GM18517 (cell line): ENCODE data around the gene TRIO.

Source experiments
- ATAC-seq: cut with Tn5 transposase; IDR thresholded peaks from one replicate; pipeline ENCODE4 v1.9.1; 2021; ENCODE audit warnings: mild to moderate bottlenecking, moderate library complexity; ENCODE audit not compliant: unreplicated experiment

TRIO gene

DNA sequence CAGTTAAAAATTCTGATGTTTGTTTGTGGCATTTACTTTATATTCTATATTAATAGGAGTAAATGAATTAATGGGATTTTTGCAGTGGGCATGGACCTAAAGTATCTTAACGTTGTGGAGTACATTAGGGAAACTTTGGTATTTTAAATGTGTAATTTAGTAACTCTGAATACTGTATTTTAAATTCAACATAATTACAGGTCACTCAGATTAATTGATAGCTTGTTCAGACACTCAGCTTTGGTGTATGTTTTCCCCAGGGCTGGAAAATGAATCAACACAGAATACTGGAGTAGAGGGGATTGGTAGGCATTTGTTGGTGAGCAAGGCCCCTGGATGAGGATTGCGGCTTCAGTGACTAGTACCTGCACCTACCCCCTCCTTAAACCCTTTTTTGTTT, 117.5 kb downstream of the TRIO start:
- ATAC-seq: no peak

DNA sequence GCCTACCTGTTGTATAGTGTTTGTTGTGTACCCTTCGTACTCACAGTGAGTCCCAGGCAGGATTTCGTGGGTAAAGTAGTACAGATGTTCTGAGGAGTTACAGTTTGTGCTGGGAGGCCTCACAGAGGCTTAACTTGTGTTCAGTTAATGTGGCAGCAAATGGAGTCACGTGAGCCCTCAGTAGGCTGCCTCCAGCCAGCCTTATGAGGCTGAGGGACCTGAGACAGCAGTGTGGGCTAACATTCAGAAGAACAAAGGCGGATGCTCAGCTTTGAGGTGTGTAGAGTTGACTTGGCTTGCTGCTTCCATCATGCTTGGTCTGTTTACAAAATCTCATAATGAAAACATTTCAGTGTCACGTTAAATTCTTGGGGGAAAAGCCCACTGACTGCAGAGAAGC, 118.1 kb downstream of the TRIO start:
- ATAC-seq: no peak

GRCh38 chr5:14261856-14262611, 118.9 kb downstream of the TRIO start:
- no peak for ATAC-seq

DNA sequence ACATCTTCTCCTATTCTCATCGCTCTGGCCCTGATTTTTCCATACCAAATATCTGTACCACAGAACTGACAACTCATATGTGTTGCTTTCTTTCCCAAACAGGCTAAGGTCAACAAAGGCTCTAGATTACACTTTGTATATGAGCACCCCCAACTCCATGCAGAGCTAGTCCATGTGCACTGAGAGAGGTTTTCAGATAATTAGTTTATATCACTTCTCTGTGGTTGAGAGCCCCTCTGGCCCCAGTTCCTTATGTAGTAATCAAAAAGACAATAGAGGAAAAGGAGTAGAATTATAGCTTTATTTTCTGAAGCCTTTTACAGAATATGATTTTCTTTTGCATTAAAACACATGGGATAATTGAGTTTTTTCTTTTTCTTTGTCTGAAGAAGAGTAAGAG, 120.0 kb downstream of the TRIO start:
- no peak for ATAC-seq

GRCh38 chr5:14263699-14264098, 120.6 kb downstream of the TRIO start:
- ATAC-seq: no peak

DNA sequence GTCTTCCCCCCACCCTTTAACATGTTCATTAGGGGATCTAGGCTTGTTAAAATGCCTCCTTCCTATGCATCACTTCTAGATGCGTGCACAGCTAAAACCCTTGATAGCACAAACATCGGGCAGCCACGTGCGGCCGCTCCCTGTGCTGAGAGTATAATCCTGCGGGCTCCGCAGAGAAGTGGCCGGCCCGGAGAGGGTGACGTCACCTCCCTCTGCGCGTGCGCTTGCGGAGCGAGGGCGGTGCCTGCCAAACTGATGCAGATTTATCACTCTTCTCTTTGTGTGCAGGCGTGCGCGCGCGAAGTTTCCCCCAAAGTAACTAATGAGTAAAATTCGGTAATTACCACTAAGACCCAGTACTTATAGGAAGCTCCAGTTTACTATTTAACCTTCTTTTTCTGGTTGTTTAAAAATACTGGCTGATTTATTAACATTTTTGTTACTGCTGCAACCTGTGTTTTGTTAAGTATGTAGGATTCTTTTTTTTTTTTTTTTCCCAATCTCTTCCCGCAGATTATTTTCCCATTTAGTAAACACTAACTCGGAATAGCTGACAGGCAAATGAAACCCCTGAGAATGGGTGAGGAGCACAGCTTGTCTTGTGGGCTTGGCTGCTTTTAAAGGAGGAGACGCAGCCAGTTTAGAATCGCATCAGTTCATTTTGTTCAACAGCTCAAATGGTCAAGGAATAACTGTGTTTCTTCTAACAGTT, 121.6 kb downstream of the TRIO start:
- ATAC-seq: peak; percentile 77

DNA sequence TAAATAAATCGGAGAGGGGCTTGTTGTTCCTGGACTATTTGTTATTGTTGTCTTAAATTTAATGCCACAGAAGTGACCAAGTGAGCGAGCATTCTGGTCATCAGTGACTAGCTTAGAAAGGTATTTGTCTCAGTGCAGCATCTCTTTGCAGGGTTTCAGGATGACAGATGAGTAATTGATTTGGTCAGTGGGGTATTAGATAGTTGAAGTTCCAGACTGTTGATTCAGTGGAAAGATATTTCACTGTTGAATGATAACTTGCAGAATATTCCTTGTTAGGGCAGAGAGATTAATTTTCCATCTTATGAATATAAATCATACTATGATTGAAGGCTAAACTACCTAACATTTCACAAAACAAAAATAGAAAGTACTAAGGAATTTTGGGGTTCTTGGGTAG, 122.4 kb downstream of the TRIO start:
- no peak for ATAC-seq

- no peak for ATAC-seq
These were observed 123.0 kb downstream of the TRIO start for GRCh38 chr5:14266171-14266570.

DNA sequence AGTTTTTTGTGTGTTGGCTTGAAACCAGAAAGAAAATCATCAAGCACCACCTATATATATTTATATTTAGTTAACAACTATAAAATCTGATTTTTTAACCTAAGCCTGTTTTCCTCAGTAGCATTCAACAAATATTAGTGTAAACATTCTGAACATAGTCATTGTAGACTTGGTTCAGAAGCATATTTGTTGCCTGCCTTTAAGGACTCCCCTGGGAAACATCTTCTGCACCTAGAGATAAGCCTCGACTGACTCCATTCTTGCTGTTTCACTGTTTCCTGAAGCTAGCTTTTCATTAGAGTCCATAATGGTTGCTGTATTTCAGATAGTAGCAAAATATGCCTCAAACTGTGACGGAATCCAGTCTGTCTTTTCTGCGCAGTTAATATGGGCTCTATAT, 123.5 kb downstream of the TRIO start:
- ATAC-seq: no peak

DNA sequence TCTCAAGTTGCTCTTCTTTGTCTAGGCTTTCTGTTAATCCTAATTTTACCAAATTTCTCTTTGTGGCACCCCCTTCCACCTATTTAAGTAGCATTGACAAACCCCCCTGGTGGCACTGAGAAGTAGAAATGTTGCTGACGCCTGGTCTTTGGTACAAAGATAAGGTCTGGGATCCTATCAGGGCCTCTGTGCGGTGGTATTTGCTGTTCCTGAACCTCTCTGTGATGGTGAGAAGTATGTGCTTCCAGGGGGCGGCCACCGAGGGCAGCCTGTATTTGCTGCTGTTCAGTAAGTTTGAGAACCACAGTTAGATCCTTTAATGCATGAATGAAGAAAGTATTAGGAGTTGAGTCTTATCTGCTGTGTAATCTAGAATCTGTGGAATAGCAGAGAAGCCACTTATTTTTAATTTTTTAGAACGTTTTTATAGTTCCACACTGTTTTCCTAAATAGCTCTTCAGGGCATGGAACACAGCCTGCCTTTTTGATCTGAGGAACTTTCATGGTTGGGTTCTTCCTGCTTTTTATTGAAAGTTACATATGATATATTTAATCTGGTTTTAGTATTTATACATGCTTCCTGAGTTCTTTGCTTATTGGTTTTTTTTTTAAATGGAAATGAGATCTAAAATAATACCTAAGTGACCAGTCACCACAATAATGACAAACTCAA, 124.2 kb downstream of the TRIO start:
- no peak for ATAC-seq

DNA sequence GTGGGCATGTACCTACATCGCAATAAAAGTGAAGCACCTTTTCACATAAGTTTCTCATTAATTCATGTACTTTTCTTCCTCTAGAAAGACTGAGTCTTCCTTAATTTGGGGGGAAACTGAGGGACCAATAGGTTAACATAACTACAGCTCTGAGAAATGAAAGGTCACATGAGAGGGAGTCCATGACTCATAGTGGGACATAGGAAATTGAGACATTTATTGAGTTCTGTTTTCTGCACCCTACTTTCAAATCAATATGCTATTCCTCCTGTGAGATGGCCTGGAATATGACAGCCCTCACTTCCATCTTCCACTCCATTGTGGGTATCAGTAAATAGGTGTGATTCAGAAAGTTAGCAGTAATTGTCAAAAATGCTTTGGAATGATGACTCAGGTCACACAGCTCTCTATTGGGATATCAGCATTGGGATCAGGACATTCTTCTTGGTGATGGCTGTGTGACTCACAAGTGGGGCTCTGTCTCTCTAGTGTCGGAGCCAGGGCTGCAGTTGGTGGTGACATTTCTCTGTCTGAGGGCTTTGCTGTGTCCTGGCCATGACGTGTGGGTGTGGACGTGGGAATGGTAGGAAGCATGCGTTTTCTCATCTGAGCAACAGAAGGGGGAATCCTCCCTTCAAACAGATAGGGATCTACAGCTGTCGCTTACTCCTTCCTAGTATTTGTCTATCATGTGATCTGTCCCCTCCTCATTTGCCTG, 125.0 kb downstream of the TRIO start:
- ATAC-seq: no peak

GRCh38 chr5:14268738-14269137, 125.6 kb downstream of the TRIO start:
- no peak for ATAC-seq

- ATAC-seq: no peak
These were observed 126.3 kb downstream of the TRIO start for GRCh38 chr5:14269395-14269794.

GRCh38 chr5:14270209-14270702, 127.1 kb downstream of the TRIO start:
- ATAC-seq: peak; percentile 49

- ATAC-seq: no peak
These were observed 129.5 kb downstream of the TRIO start for GRCh38 chr5:14272548-14273205.

DNA sequence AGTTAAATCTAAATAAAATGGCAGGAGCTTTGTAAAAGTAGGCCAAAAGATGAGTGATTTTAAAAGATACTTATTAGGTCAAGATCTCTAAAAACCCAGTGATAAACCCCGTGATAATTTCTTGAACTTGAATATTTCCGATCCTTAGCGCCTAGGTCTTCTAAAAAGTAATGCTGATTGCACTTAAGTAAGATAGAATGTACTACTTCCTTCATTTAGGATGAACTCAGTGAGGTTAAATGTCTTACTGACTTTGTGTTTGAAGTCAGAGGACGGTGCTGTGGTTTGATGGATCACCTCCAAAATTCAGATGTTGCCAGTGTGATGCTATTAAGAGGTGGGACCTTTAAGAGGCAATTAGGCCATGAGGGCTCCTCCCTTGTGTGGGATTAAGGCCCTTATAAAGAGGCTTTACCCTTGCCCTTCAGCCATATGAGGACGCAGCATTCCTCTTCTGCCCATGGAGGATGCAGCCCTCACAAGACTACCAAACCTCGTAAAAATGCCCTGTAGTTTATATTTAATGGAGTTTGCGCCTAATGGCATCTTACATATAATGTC, 130.1 kb downstream of the TRIO start:
- no peak for ATAC-seq

- no peak for ATAC-seq
These were observed 133.2 kb downstream of the TRIO start for GRCh38 chr5:14276380-14276779.

DNA sequence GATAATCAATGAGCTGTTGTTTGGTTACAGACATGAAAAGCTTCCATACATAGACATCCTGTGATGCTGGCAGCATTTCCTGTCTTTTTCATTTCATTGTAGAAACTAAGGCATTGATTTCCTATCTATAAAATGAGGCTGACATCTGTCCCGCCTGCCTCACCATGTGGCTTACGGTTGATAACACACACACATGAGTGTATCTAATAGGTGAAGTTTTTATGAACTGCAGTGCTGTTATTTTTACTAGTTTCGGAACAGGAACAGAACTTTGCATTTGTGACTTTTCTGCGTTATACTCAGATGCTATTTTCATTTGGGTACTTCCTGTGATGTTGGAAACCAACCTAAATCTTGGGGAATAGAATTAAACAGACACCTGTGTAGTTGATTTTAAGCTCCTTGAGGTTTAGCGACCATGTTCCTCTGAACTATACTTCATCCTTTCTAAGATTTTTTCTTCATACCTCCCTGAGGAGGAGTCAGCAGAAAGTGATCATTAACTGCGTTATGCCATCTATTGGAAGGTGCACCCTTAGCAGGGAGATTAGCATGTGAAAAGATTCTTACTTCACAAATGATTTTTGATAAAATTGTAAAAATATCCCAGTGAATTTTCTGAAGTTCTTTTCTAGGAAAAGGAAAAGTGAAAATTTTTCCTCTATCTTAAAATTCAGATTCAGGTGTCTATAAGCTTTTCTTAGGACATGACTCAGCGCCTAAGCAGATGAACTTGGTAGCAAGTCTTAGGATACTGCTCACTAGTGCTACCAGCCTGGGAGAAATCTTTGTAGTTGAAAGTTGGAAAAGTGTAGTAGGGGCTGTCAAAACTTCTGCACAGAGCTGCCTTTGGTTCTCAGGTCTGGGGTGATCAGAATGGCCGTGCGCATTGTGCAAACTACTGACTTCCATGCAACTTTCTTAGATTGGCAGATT, 134.5 kb downstream of the TRIO start:
- peak; percentile 63 for ATAC-seq

DNA sequence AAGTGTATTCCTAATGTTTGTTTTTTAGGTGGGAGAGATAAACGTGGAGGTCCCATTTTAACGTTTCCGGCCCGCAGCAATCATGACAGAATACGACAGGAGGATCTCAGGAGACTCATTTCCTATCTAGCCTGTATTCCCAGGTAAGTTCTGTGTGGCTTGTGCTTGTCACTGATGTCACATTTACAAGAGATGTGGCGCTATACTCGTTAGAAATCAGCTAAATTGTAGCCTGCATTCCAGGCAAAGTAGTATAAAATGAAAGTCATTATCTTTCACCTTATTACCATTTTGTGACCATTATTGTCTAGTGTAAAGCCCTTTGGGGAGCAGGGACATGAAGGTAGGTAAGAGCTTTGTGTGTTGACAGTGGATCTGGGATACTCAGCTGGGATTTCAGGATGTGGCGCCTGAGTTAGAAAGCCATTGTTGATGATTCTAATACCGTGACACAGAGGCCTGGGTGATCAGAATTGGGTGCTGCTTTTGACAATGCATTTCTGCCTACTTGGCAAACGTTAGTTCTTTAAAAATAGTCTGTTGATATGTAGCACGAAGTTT, 137.2 kb downstream of the TRIO start:
- no peak for ATAC-seq
